Amniotic stem cell (primary cell): ENCODE measurements around the gene GPD1.
A peak's percentile ranks its signal among the peaks of the same experiment; 100 is the strongest.

Experiments
- DNase-seq: peaks from one replicate; lab custom pipeline; 2025; lab: John Stamatoyannopoulos, UW

The GPD1 gene

GRCh38 chr12:50103767-50104321 lies at the start of gene GPD1:
GPD1 (plus strand) TSS chr12:50104008; CDS start chr12:50104051, 43 bp downstream.
- no peak for DNase-seq

- no peak for DNase-seq
Measured at GRCh38 chr12:50055831-50056638, 47.8 kb upstream of the GPD1 start.

GRCh38 chr12:50056639-50056976 lies 47.2 kb upstream of the GPD1 start:
- DNase-seq = no peak

GRCh38 chr12:50057000-50057841 lies 46.6 kb upstream of the GPD1 start, which contains the start of gene ASIC1:
ASIC1 (plus strand) TSS chr12:50057596; CDS start chr12:50058767, 1,171 bp downstream.
- peak; percentile 38 for DNase-seq

- no peak for DNase-seq
Measured at GRCh38 chr12:50057896-50058670, 45.7 kb upstream of the GPD1 start.

GRCh38 chr12:50058743-50059312 lies 45.0 kb upstream of the GPD1 start:
- DNase-seq = no peak

- no peak for DNase-seq
Measured at GRCh38 chr12:50059440-50060119, 44.2 kb upstream of the GPD1 start.

GRCh38 chr12:50060120-50060468 lies 43.7 kb upstream of the GPD1 start:
- DNase-seq = no peak

GRCh38 chr12:50061171-50061570 lies 42.6 kb upstream of the GPD1 start:
- no peak for DNase-seq

GRCh38 chr12:50061946-50062686 lies 41.7 kb upstream of the GPD1 start:
- DNase-seq = no peak

- DNase-seq = no peak
Measured at GRCh38 chr12:50062728-50063460, 40.9 kb upstream of the GPD1 start.

- no peak for DNase-seq
Measured at GRCh38 chr12:50065726-50066310, 38.0 kb upstream of the GPD1 start.

GRCh38 chr12:50066402-50066801 lies 37.4 kb upstream of the GPD1 start:
- DNase-seq = peak; percentile 69

GRCh38 chr12:50069069-50069468 lies 34.7 kb upstream of the GPD1 start:
- DNase-seq = no peak

- DNase-seq = no peak
Measured at GRCh38 chr12:50069539-50069938, 34.3 kb upstream of the GPD1 start.

GRCh38 chr12:50070314-50071060 lies 33.3 kb upstream of the GPD1 start:
- peak; percentile 38 for DNase-seq

- DNase-seq = no peak
Measured at GRCh38 chr12:50072198-50072907, 31.5 kb upstream of the GPD1 start.

GRCh38 chr12:50073206-50073605 lies 30.6 kb upstream of the GPD1 start:
- no peak for DNase-seq
